Activated T-cell treated with anti-CD3 and anti-CD28 coated beads, Interleukin-2, amount 50 U/mL, for 72 hours (primary cell): ENCODE data around the gene COQ8A. TPM values are rescaled to one million over a fixed set of nuclear protein-coding genes. Genes with fewer than 3 reads are reported as not detected.
"Not testable (repeated sequence)": the region's sequence is repeated elsewhere in the genome, so short reads cannot be mapped to it uniquely, and the experiment has no call there.

Source experiments
- ATAC-seq, 2 donors: fragments of 150-1000 bp; cut with Tn5 transposase; replicated peaks in 1 of 2; 2 replicates each; pipeline ENCODE4 v1.10.0; 2021; ENCODE audit warnings: moderate library complexity in 2 of 2, mild to moderate bottlenecking in 1 of 2
- DNase-seq, 2 donors: peaks; one replicate each; pipeline ENCODE4 v3.0.0; 2021 to 2022; ENCODE audit warnings: mixed read lengths in 1 of 2
- H3K27ac Mint-ChIP-seq: one replicate; pipeline ENCODE4 v1.8.0; 2022; ENCODE audit warnings: mild to moderate bottlenecking, moderate library complexity, mixed read lengths
- H3K27me3 Mint-ChIP-seq: one replicate; pipeline ENCODE4 v1.8.0; 2022; ENCODE audit warnings: low read depth, mixed read lengths
- H3K36me3 Mint-ChIP-seq, 2 donors: one replicate each; pipeline ENCODE4 v1.8.0; 2022; ENCODE audit warnings: mixed read lengths in 2 of 2, mild to moderate bottlenecking in 1 of 2; ENCODE audit not compliant: insufficient read depth in 2 of 2
- H3K4me1 Mint-ChIP-seq: one replicate; pipeline ENCODE4 v1.8.0; 2022; ENCODE audit warnings: low read depth, mixed read lengths
- H3K4me3 Mint-ChIP-seq, 2 donors: one replicate each; pipeline ENCODE4 v1.8.0; 2022; ENCODE audit warnings: mild to moderate bottlenecking in 2 of 2, mixed read lengths in 2 of 2, moderate library complexity in 2 of 2
- H3K9me3 Mint-ChIP-seq, 2 donors: one replicate each; pipeline ENCODE4 v1.8.0; 2022; ENCODE audit warnings: mixed read lengths in 2 of 2
- total RNA-seq, 2 donors: library from RNA; stranded (reverse); gene quantifications; one replicate each; pipeline ENCODE4 v1.2.3, GENCODE V29; 2022

The COQ8A gene
- total RNA-seq, 2 donors from 2014 or later = 24.2 to 32.2 TPM

GRCh38 chr1:226948996-226949395, 8.9 kb downstream of the COQ8A start:
- DNase-seq = no peak
- Mint-ChIP-seq H3K27ac (no peak overlapping the region), H3K4me1 (peaks cover 37% of the 10 kb centered on the region), H3K27me3 (no peaks in the 10 kb centered on the region), H3K4me3 (no peak overlapping the region), H3K9me3 (peaks cover 0 to 2% of the 10 kb centered on the region in 2 donors), H3K36me3 (peaks cover 0 to 2% of the 10 kb centered on the region in 2 donors)
- ATAC-seq = no peak

- no peak overlapping the region for H3K4me3 Mint-ChIP-seq
- H3K27me3 Mint-ChIP-seq = no peaks in the 10 kb centered on the region
- H3K9me3 Mint-ChIP-seq = peaks cover 0 to 2% of the 10 kb centered on the region in 2 donors
- no peak for DNase-seq
- peaks cover 0 to 2% of the 10 kb centered on the region in 2 donors for H3K36me3 Mint-ChIP-seq
- peaks cover 33% of the 10 kb centered on the region for H3K4me1 Mint-ChIP-seq
- no peak overlapping the region for H3K27ac Mint-ChIP-seq
- ATAC-seq = no peak
These were observed 9.3 kb downstream of the COQ8A start for GRCh38 chr1:226949401-226949800.

- no peaks in the 10 kb centered on the region for H3K27me3 Mint-ChIP-seq
- ATAC-seq = no peak
- no peak overlapping the region for H3K27ac Mint-ChIP-seq
- no peak overlapping the region for H3K4me3 Mint-ChIP-seq
- H3K9me3 Mint-ChIP-seq = peaks cover 0 to 2% of the 10 kb centered on the region in 2 donors
- DNase-seq = no peak
- peaks cover 26% of the 10 kb centered on the region for H3K4me1 Mint-ChIP-seq
- peaks cover 0 to 3% of the 10 kb centered on the region in 2 donors for H3K36me3 Mint-ChIP-seq
These were observed 10.2 kb downstream of the COQ8A start for GRCh38 chr1:226950316-226950715.

- Mint-ChIP-seq H3K4me1 (peaks cover 23% of the 10 kb centered on the region), H3K9me3 (peaks cover 0 to 2% of the 10 kb centered on the region in 2 donors), H3K4me3 (no peak overlapping the region), H3K27me3 (no peaks in the 10 kb centered on the region), H3K36me3 (peaks cover 2 to 6% of the 10 kb centered on the region in 2 donors), H3K27ac (no peak overlapping the region)
- ATAC-seq = no peak
- DNase-seq = no peak
These were observed 10.8 kb downstream of the COQ8A start for GRCh38 chr1:226950871-226951270.

- peaks cover 4 to 9% of the 10 kb centered on the region in 2 donors for H3K36me3 Mint-ChIP-seq
- ATAC-seq = no peak
- H3K4me1 Mint-ChIP-seq = peaks cover 22% of the 10 kb centered on the region
- H3K9me3 Mint-ChIP-seq = peaks cover 0 to 4% of the 10 kb centered on the region in 2 donors
- no peaks in the 10 kb centered on the region for H3K27me3 Mint-ChIP-seq
- peak overlapping the region; percentile 38 for H3K27ac Mint-ChIP-seq
- no peak for DNase-seq
- H3K4me3 Mint-ChIP-seq = no peak overlapping the region
These were observed 11.4 kb downstream of the COQ8A start for GRCh38 chr1:226951286-226952117.

- Mint-ChIP-seq H3K4me1 (peaks cover 16% of the 10 kb centered on the region), H3K36me3 (peaks cover 4 to 12% of the 10 kb centered on the region in 2 donors), H3K4me3 (no peak overlapping the region), H3K27ac (no peak overlapping the region), H3K9me3 (peaks cover 2 to 4% of the 10 kb centered on the region in 2 donors), H3K27me3 (no peaks in the 10 kb centered on the region)
- ATAC-seq (no peak), DNase-seq (no peak)
These were observed 12.0 kb downstream of the COQ8A start for GRCh38 chr1:226952118-226952441.

- no peak overlapping the region for H3K4me3 Mint-ChIP-seq
- peaks cover 2% of the 10 kb centered on the region in 2 donors for H3K9me3 Mint-ChIP-seq
- H3K27me3 Mint-ChIP-seq = no peaks in the 10 kb centered on the region
- DNase-seq (no peak), ATAC-seq (no peak)
- peak overlapping the region; percentile 9 for H3K27ac Mint-ChIP-seq
- H3K36me3 Mint-ChIP-seq = peaks cover 4 to 12% of the 10 kb centered on the region in 2 donors
- H3K4me1 Mint-ChIP-seq = peaks cover 17% of the 10 kb centered on the region
These were observed 13.2 kb downstream of the COQ8A start for GRCh38 chr1:226953175-226953800.

GRCh38 chr1:226954337-226954736, 14.2 kb downstream of the COQ8A start:
- no peaks in the 10 kb centered on the region for H3K27me3 Mint-ChIP-seq
- H3K9me3 Mint-ChIP-seq = peaks cover 2% of the 10 kb centered on the region in 2 donors
- ATAC-seq (no peak), DNase-seq (no peak)
- no peak overlapping the region for H3K27ac Mint-ChIP-seq
- H3K4me1 Mint-ChIP-seq = peaks cover 14% of the 10 kb centered on the region
- H3K4me3 Mint-ChIP-seq = no peak overlapping the region
- peaks cover 4 to 12% of the 10 kb centered on the region in 2 donors for H3K36me3 Mint-ChIP-seq

GRCh38 chr1:226954777-226955176, 14.7 kb downstream of the COQ8A start:
- DNase-seq (no peak), ATAC-seq (no peak)
- Mint-ChIP-seq H3K4me1 (peaks cover 14% of the 10 kb centered on the region), H3K27me3 (no peaks in the 10 kb centered on the region), H3K27ac (no peak overlapping the region), H3K36me3 (peaks cover 4 to 12% of the 10 kb centered on the region in 2 donors), H3K9me3 (peaks cover 2% of the 10 kb centered on the region in 2 donors), H3K4me3 (no peak overlapping the region)

- ATAC-seq, H3K4me3 Mint-ChIP-seq, H3K9me3 Mint-ChIP-seq, H3K27ac Mint-ChIP-seq, DNase-seq, H3K27me3 Mint-ChIP-seq: not testable (repeated sequence)
- peaks cover 12% of the 10 kb centered on the region for H3K4me1 Mint-ChIP-seq
- H3K36me3 Mint-ChIP-seq = peaks cover 4 to 12% of the 10 kb centered on the region in 2 donors
These were observed 15.8 kb downstream of the COQ8A start for GRCh38 chr1:226955857-226956256.

- peaks cover 5% of the 10 kb centered on the region for H3K4me1 Mint-ChIP-seq
- peaks cover 2 to 3% of the 10 kb centered on the region in 2 donors for H3K9me3 Mint-ChIP-seq
- no peak for DNase-seq
- no peaks in the 10 kb centered on the region for H3K27me3 Mint-ChIP-seq
- H3K36me3 Mint-ChIP-seq = peaks cover 4 to 12% of the 10 kb centered on the region in 2 donors
- H3K4me3 Mint-ChIP-seq = no peak overlapping the region
- no peak overlapping the region for H3K27ac Mint-ChIP-seq
- ATAC-seq = no peak
These were observed 17.0 kb downstream of the COQ8A start for GRCh38 chr1:226956942-226957713.

- Mint-ChIP-seq H3K4me1 (peaks cover 5% of the 10 kb centered on the region), H3K27ac (peak overlapping the region; percentile 48), H3K4me3 (no peak overlapping the region), H3K27me3 (no peaks in the 10 kb centered on the region), H3K9me3 (peaks cover 2 to 3% of the 10 kb centered on the region in 2 donors), H3K36me3 (peaks cover 4 to 12% of the 10 kb centered on the region in 2 donors)
- no peak for DNase-seq
- ATAC-seq = no peak
These were observed 17.6 kb downstream of the COQ8A start for GRCh38 chr1:226957714-226958113.

GRCh38 chr1:226958300-226958699, 18.2 kb downstream of the COQ8A start:
- DNase-seq = no peak
- Mint-ChIP-seq H3K4me3 (no peak overlapping the region), H3K4me1 (peaks cover 8% of the 10 kb centered on the region), H3K27me3 (no peaks in the 10 kb centered on the region), H3K36me3 (peaks cover 4 to 12% of the 10 kb centered on the region in 2 donors), H3K27ac (no peak overlapping the region), H3K9me3 (peaks cover 2 to 3% of the 10 kb centered on the region in 2 donors)
- no peak for ATAC-seq
